ENCODE results near the gene SYT7. TPM values are rescaled to one million over a fixed set of nuclear protein-coding genes. Genes with fewer than 3 reads are reported as not detected.

Gene SYT7
- total and polyA plus RNA-seq, 2 of the 8 experiments (the other 6 are each of a cell fraction or from before 2014, with no cell fraction given) = 9.6 to 10.5 TPM

DNA sequence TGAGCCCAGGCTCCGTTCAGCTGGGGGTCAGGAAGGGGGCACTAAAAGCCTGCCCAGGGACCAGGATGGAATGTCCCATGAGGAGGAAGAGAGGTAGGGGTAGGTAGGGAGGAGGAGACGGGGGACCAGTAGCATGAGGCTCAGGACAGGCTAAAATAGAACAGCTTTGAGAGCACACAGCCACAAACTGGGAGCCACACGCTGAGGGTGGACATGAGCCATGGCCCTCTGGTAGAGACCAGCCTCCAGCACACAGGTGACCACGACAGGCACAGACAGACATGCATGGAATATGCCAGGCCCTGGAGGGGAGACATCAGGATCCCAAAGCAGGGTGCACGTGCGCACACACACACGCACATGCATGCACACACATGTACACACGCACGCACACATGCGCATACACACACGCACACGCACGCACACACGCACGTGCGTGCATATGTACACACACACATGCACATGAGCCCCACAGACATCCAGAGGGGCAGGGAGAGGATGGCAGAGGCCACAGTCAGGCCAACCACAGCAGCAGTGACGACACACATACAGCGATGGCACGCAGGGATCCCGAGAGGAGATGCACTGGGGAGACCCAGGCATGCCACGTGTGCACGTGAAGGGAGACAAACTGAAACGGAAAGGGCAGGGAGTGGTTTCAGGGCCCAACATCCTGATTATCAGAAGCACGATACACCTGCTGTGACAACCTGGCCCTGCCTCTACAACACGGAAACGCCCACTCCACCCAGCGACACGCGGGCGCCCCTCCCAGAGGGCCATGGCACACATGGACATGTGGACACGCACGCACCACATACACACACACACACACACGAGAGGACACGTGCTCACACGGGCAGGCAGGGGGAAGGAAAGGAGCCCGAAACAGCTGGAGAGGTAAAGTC lies 46.6 kb downstream of the SYT7 start:
- Histone ChIP-seq H4K8ac (ENCODE audit: extremely low read depth, insufficient read depth, low read length) (no peak overlapping the region), H2BK20ac (ENCODE audit: low read length) (no peak overlapping the region), H2AFZ (ENCODE audit: low read length) (no peak overlapping the region), H4K5ac (ENCODE audit: insufficient read length, low read depth, low read length) (no peak overlapping the region), H2BK12ac (ENCODE audit: low read depth, low read length) (peak overlapping the region; percentile 92; the same call in 1 of the 2 replicates), H4K91ac (replicated peaks; ENCODE audit: insufficient read length, low read length) (peak overlapping the region; percentile 44), H3K4me2 (ENCODE audit: insufficient read depth in 1 of 2, low read depth in 2 of 2, low read length in 2 of 2) (no peak overlapping the region), H3K27ac (ENCODE audit: low read depth, low read length) (no peak overlapping the region), H2BK120ac (replicated peaks; ENCODE audit: low read depth, low read length) (no peak overlapping the region), H4K20me1 (replicated peaks in 1 of 2; ENCODE audit: control insufficient read depth in 1 of 2, insufficient read depth in 2 of 2, low read length in 2 of 2) (peaks cover 0 to 1% of the 10 kb centered on the region in 2 experiments), H3K56ac (replicated peaks; ENCODE audit: insufficient read length, low read depth, low read length) (no peak overlapping the region), H3K9me3 (ENCODE audit: insufficient read depth in 2 of 2, low read depth in 1 of 2, low read length in 1 of 2) (no peaks in the 10 kb centered on the region), H3K4ac (replicated peaks; ENCODE audit: insufficient read length, low read depth, low read length) (no peak overlapping the region), H3K79me2 (ENCODE audit: control insufficient read depth in 1 of 2, insufficient read depth in 2 of 2, low read length in 2 of 2) (no peaks in the 10 kb centered on the region), H3K4me3 (ENCODE audit: extremely low read depth in 1 of 4, insufficient read depth in 2 of 4, low read depth in 3 of 4, low read length in 4 of 4) (no peak overlapping the region), H3K23me2 (ENCODE audit: low read depth, low read length) (no peaks in the 10 kb centered on the region), H3K27me3 (replicated peaks in 1 of 4; ENCODE audit: control insufficient read depth in 3 of 4, extremely low read depth in 1 of 4, insufficient read depth in 3 of 4, low read length in 3 of 4) (no peaks in the 10 kb centered on the region), H2BK15ac (ENCODE audit: low read length) (peak overlapping the region; percentile 77; the same call in 1 of the 2 replicates), H3K14ac (ENCODE audit: insufficient read length) (no peak overlapping the region), H3K79me1 (ENCODE audit: low read depth, low read length) (no peaks in the 10 kb centered on the region), H3K23ac (ENCODE audit: insufficient read length) (no peak overlapping the region), H2AK5ac (ENCODE audit: low read depth, low read length) (peak overlapping the region; percentile 98; the same call in 1 of the 2 replicates), H3K36me3 (ENCODE audit: control insufficient read depth in 2 of 4, insufficient read depth in 4 of 4, low read length in 3 of 4) (no peaks in the 10 kb centered on the region), H3K18ac (ENCODE audit: extremely low read depth, low read length) (no peak overlapping the region), H2BK5ac (ENCODE audit: low read depth, low read length) (peak overlapping the region; percentile 81; the same call in 1 of the 2 replicates), H3K9ac (replicated peaks in 1 of 4; ENCODE audit: extremely low read depth in 1 of 4, low read depth in 3 of 4, low read length in 3 of 4) (no peak overlapping the region; a peak in 1 of 7 replicates), H3K4me1 (replicated peaks in 1 of 4; ENCODE audit: control insufficient read depth in 3 of 4, insufficient read depth in 4 of 4, low read length in 3 of 4) (peaks cover 0 to 4% (median 0%) of the 10 kb centered on the region in 4 experiments; a peak in 1 of 7 replicates)
- ChIA-PET POLR2A (ENCODE audit: partially characterized antibody) (no interaction called here), CTCF (ENCODE audit: partially characterized antibody) (interaction anchor here (1.0 to 40.4 kb wide), 10 partner anchors 9 to 104 kb away, joined by 3 to 2106 read pairs (median 48); a partner anchor contains a TSS)
- FAIRE-seq (no peak), DNase-seq (ENCODE audit: low read depth in 1 of 2, low spot score in 2 of 2) (no peak)
- WGBS, 2 experiments (ENCODE audit: extremely low coverage in 1 of 2, insufficient coverage in 1 of 2, insufficient read length in 1 of 2, insufficient replicate concordance in 2 of 2, low coverage in 1 of 2, low lambda C conversion rate in 2 of 2, missing lambda C conversion rate in 1 of 2) = 87% methylated on average over 36 of the region's 36 CpGs; no CpG with 5 or more reads in 1 of the 2 experiments
- no peak for TF ChIP-seq POLR2A (IDR thresholded peaks at IDR 0.05; ENCODE audit: control extremely low read depth in 1 of 2, low read depth in 2 of 2, low read length in 2 of 2)
- no peak for TF ChIP-seq TBP (IDR thresholded peaks at IDR 0.05; ENCODE audit: low read depth, low read length)
- TF ChIP-seq CBX8 (IDR thresholded peaks at IDR 0.05; ENCODE audit: borderline replicate concordance, low read depth, low read length) = no peak
- no peak for TF ChIP-seq FOSL1 (IDR thresholded peaks at IDR 0.05; ENCODE audit: insufficient read depth, low read depth, low read length)

Measured in H1 (cell line).